ENCODE measurements around the gene INSIG2.

Gene INSIG2

GRCh38 chr2:118103951-118104940 lies 16.0 kb downstream of the INSIG2 start:
- no peak for TF ChIP-seq CTCF (IDR thresholded peaks at IDR 0.05; ENCODE audit: extremely low read depth, missing control alignments)
- DNase-seq (ENCODE audit: low spot score), result peak; percentile 53

- no peak for DNase-seq (ENCODE audit: low spot score)
- TF ChIP-seq CTCF (IDR thresholded peaks at IDR 0.05; ENCODE audit: extremely low read depth, missing control alignments), result no peak
Observed at GRCh38 chr2:118105497-118105896, 17.2 kb downstream of the INSIG2 start.

GRCh38 chr2:118106926-118107325 lies 18.7 kb downstream of the INSIG2 start:
- DNase-seq (ENCODE audit: low spot score), result no peak
- no peak for TF ChIP-seq CTCF (IDR thresholded peaks at IDR 0.05; ENCODE audit: extremely low read depth, missing control alignments)

GRCh38 chr2:118110310-118110709 lies 22.0 kb downstream of the INSIG2 start:
- DNase-seq (ENCODE audit: low spot score), result no peak
- no peak for TF ChIP-seq CTCF (IDR thresholded peaks at IDR 0.05; ENCODE audit: extremely low read depth, missing control alignments)

GRCh38 chr2:118110991-118111390 lies 22.7 kb downstream of the INSIG2 start:
- no peak for TF ChIP-seq CTCF (IDR thresholded peaks at IDR 0.05; ENCODE audit: extremely low read depth, missing control alignments)
- no peak for DNase-seq (ENCODE audit: low spot score)

GRCh38 chr2:118112771-118113334 lies 24.6 kb downstream of the INSIG2 start:
- DNase-seq (ENCODE audit: low spot score), result no peak
- no peak for TF ChIP-seq CTCF (IDR thresholded peaks at IDR 0.05; ENCODE audit: extremely low read depth, missing control alignments)

GRCh38 chr2:118114863-118115262 lies 26.6 kb downstream of the INSIG2 start:
- TF ChIP-seq CTCF (IDR thresholded peaks at IDR 0.05; ENCODE audit: extremely low read depth, missing control alignments), result no peak
- DNase-seq (ENCODE audit: low spot score), result no peak

Measured in GM20000 (cell line).